Tibial nerve (tissue), 4 donors: ENCODE measurements around the gene B4GALNT2.

Experiments
- EP300 ChIP-seq, 2 donors: sonication (generic); formaldehyde crosslinking; IDR thresholded peaks; one replicate each; pipeline ENCODE4 v1.6.1; 2017; ENCODE audit warnings: antibody characterized with exemption in 2 of 2, mild to moderate bottlenecking in 1 of 2
- POLR2A ChIP-seq, 2 donors: fragments of 450-650 bp; IDR thresholded peaks; one replicate each; pipeline ENCODE4 v1.6.1; 2017; ENCODE audit warnings: antibody characterized with exemption in 2 of 2, mild to moderate bottlenecking in 2 of 2, moderate library complexity in 2 of 2
- TF ChIP-seq, protein P1 (sequence below), 5 experiments: fragments of 200-600 bp in 3 of 5; fragments of 450-650 bp in 2 of 5; sonication (generic) in 3 of 5; IDR thresholded peaks; one replicate each; pipeline ENCODE4 v1.5.1; 2016 to 2019; ENCODE audit warnings: antibody characterized with exemption in 5 of 5, mild to moderate bottlenecking in 3 of 5, moderate library complexity in 2 of 5

GRCh38 chr17:49195751-49196150 is 63.2 kb downstream of the B4GALNT2 start:
- TF ChIP-seq POLR2A (IDR thresholded peaks at IDR 0.05) (no peak), EP300 (IDR thresholded peaks at IDR 0.05) (no peak)
- TF ChIP-seq, protein P1, sequence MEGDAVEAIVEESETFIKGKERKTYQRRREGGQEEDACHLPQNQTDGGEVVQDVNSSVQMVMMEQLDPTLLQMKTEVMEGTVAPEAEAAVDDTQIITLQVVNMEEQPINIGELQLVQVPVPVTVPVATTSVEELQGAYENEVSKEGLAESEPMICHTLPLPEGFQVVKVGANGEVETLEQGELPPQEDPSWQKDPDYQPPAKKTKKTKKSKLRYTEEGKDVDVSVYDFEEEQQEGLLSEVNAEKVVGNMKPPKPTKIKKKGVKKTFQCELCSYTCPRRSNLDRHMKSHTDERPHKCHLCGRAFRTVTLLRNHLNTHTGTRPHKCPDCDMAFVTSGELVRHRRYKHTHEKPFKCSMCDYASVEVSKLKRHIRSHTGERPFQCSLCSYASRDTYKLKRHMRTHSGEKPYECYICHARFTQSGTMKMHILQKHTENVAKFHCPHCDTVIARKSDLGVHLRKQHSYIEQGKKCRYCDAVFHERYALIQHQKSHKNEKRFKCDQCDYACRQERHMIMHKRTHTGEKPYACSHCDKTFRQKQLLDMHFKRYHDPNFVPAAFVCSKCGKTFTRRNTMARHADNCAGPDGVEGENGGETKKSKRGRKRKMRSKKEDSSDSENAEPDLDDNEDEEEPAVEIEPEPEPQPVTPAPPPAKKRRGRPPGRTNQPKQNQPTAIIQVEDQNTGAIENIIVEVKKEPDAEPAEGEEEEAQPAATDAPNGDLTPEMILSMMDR (IDR thresholded peaks at IDR 0.05) = no peak
